Left ventricle myocardium inferior (tissue), 1 donor: ENCODE data around the gene IL17REL. TPM values are rescaled to one million over a fixed set of nuclear protein-coding genes. Genes with fewer than 3 reads are reported as not detected.

Experiments
- DNase-seq: peaks from one replicate; pipeline ENCODE4 v3.0.0-alpha.2; 2020
- H3K27ac ChIP-seq: fragments of 200-600 bp; replicated peaks from 2 replicates; pipeline ENCODE4 v1.8.0; 2021
- H3K27me3 ChIP-seq: fragments of 200-600 bp; 2 replicates; pipeline ENCODE4 v1.8.0; 2021; ENCODE audit warnings: low read depth
- H3K36me3 ChIP-seq: fragments of 200-600 bp; 2 replicates; pipeline ENCODE4 v1.8.0; 2021
- H3K4me1 ChIP-seq: fragments of 200-600 bp; 2 replicates; pipeline ENCODE4 v1.8.0; 2021
- H3K4me3 ChIP-seq: fragments of 200-600 bp; 2 replicates; pipeline ENCODE4 v1.8.0; 2021; ENCODE audit warnings: mild to moderate bottlenecking, moderate library complexity
- H3K9me3 ChIP-seq: fragments of 200-600 bp; replicated peaks from 2 replicates; pipeline ENCODE4 v1.8.0; 2021
- CTCF ChIP-seq: fragments of 200-600 bp; IDR thresholded peaks from 2 replicates; pipeline ENCODE4 v1.8.0; 2021; ENCODE audit warnings: antibody characterized with exemption, mild to moderate bottlenecking, borderline replicate concordance
- intact Hi-C: fragments of 100-400 bp; cut with micrococcal nuclease; formaldehyde crosslinking; loops from one replicate; pipeline ENCODE4 v1.11.0; 2022
- total RNA-seq: library from RNA; stranded (reverse); fragmentation: NEBNext Ultra II Directional; extraction: Animal tissue kit (Norgen Biotek cat#: 25700); gene quantifications from one replicate; pipeline ENCODE4 v1.2.1, GENCODE V29; 2021
- donor health status: DM: no; HTN: yes; CAD: no; lungs with severe emphysema.

IL17REL gene
- total RNA-seq, 1 donor from 2014 or later: not detected

GRCh38 chr22:50058906-50059880 is 46.6 kb upstream of the IL17REL start:
- intact Hi-C loops: no loop called here
- Histone ChIP-seq H3K9me3 (no peaks in the 10 kb centered on the region), H3K4me3 (peak overlapping the region; percentile 51), H3K36me3 (no peaks in the 10 kb centered on the region), H3K27ac (no peak overlapping the region), H3K4me1 (peaks cover 17% of the 10 kb centered on the region), H3K27me3 (peaks cover 66% of the 10 kb centered on the region)
- no peak for DNase-seq
- TF ChIP-seq CTCF: no peak

GRCh38 chr22:50058061-50058905 is 45.7 kb upstream of the IL17REL start, which contains the start of gene TTLL8:
Gene TTLL8, minus strand, starts transcription at chr22:50058298.
- H3K27me3 ChIP-seq: peaks cover 62% of the 10 kb centered on the region
- no peak within 1 kb of the TSS for H3K27ac ChIP-seq
- peaks cover 17% of the 10 kb centered on the region for H3K4me1 ChIP-seq
- H3K4me3 ChIP-seq: peak within 1 kb of the TSS; percentile 51
- H3K36me3 ChIP-seq: no peaks in the 10 kb centered on the region
- no peak for TF ChIP-seq CTCF
- no peak for DNase-seq
- intact Hi-C loops: no loop called here
- H3K9me3 ChIP-seq: peaks cover 7% of the 10 kb centered on the region

DNA sequence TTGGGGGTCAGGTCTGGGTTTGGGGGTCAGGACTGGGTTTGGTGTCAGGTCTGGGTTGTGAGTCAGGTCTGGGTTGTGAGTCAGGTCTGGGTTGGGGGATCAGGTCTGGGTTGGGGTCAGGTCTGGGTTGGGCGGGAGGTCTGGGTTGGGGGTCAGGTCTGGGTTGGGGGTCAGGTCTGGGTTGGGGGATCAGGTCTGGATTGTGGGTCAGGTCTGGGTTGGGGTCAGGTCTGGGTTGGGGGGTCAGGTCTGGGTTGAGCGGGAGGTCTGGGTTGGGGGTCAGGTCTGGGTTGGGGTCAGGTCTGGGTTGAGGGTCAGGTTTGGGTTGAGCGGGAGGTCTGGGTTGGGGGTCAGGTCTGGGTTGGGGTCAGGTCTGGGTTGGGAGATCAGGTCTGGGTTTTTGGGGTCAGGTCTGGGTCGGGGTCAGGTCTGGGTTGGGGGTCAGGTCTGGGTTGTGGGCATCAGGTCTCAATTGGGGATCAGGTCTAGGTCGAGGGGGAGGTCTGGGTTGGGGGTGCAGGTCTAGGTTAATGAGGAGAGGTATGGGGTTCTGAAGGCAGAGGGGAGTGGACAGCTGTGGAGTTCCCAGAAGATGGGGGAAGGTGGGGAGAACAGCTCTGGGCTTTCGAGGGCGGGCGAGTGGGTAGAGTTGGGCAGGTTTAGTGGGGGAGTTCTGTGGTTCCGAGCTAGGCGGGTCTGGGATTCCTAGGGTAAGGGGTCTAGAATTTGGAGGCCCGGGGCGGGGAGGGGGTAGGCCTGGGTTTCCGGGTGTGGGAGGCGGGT is 44.9 kb upstream of the IL17REL start:
- Histone ChIP-seq H3K4me3 (no peak overlapping the region), H3K9me3 (peaks cover 15% of the 10 kb centered on the region), H3K27me3 (peaks cover 64% of the 10 kb centered on the region), H3K4me1 (peaks cover 17% of the 10 kb centered on the region), H3K27ac (no peak overlapping the region), H3K36me3 (no peaks in the 10 kb centered on the region)
- no peak for TF ChIP-seq CTCF
- no peak for DNase-seq
- intact Hi-C loops: no loop called here

GRCh38 chr22:50056214-50056972 is 43.8 kb upstream of the IL17REL start:
- DNase-seq: no peak
- peaks cover 56% of the 10 kb centered on the region for H3K27me3 ChIP-seq

More at GRCh38 chr22:50056214-50056972, 43.8 kb upstream of the IL17REL start:
- TF ChIP-seq CTCF: no peak
- Histone ChIP-seq H3K27ac (no peak overlapping the region), H3K4me3 (no peak overlapping the region), H3K9me3 (peaks cover 20% of the 10 kb centered on the region), H3K36me3 (no peaks in the 10 kb centered on the region), H3K4me1 (peaks cover 17% of the 10 kb centered on the region)
- intact Hi-C loops: no loop called here
